ENCODE results near the gene CFAP410. TPM values are rescaled to one million over a fixed set of nuclear protein-coding genes. Genes with fewer than 3 reads are reported as not detected.

Gene CFAP410
- total and polyA plus RNA-seq, 2 of the 8 experiments (the other 6 are each of a cell fraction or from before 2014, with no cell fraction given): 10.6 to 12.0 TPM

DNA sequence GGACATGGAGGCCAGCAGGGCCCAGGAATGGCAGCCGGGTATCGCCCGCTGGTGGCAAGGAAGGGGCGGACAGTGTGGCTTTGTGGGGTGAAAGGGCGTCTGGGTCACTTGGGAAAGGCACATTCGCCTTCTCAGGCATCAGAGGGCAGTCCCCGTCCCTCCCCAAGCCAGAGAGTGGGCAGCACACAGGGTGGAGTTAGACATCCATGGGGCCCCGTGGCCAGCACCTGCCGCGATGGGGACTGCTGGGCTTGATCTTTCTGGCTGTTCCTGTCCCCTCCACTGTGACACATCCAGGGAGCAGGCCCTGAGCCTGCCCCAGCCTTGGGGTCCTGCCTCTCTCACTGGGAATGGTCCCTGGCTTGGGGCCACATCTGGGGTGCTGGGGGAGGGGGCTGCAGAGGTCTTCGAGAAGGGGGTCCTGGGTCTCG lies 10.2 kb upstream of the CFAP410 start:
- Histone ChIP-seq H3K27me3 (replicated peaks in 1 of 4; ENCODE audit: control insufficient read depth in 3 of 4, extremely low read depth in 1 of 4, insufficient read depth in 3 of 4, low read length in 3 of 4) (peaks cover 17 to 40% (median 28%) of the 10 kb centered on the region in 4 experiments; a peak in 6 of 7 replicates), H2BK20ac (ENCODE audit: low read length) (no peak overlapping the region), H3K9me3 (ENCODE audit: insufficient read depth in 2 of 2, low read depth in 1 of 2, low read length in 1 of 2) (no peaks in the 10 kb centered on the region), H3K79me2 (ENCODE audit: control insufficient read depth in 1 of 2, insufficient read depth in 2 of 2, low read length in 2 of 2) (no peaks in the 10 kb centered on the region), H2BK15ac (ENCODE audit: low read length) (no peak overlapping the region), H3K23me2 (ENCODE audit: low read depth, low read length) (no peaks in the 10 kb centered on the region; the same call in 1 of the 2 replicates), H4K5ac (ENCODE audit: insufficient read length, low read depth, low read length) (no peak overlapping the region), H3K4me2 (ENCODE audit: insufficient read depth in 1 of 2, low read depth in 2 of 2, low read length in 2 of 2) (peak overlapping the region in 1 of 2 experiments; percentile 63; a peak in 1 of 4 replicates), H3K27ac (ENCODE audit: low read depth, low read length) (no peak overlapping the region), H4K20me1 (replicated peaks in 1 of 2; ENCODE audit: control insufficient read depth in 1 of 2, insufficient read depth in 2 of 2, low read length in 2 of 2) (peaks cover 0 to 2% of the 10 kb centered on the region in 2 experiments), H2BK12ac (ENCODE audit: low read depth, low read length) (0 out of 2 replicates have a peak overlapping the region, but pooled peaks have one; percentile 50), H3K18ac (ENCODE audit: extremely low read depth, low read length) (no peak overlapping the region), H3K4me1 (replicated peaks in 1 of 4; ENCODE audit: control insufficient read depth in 3 of 4, insufficient read depth in 4 of 4, low read length in 3 of 4) (peaks cover 0 to 5% (median under 1%) of the 10 kb centered on the region in 4 experiments; a peak in 3 of 7 replicates), H3K14ac (ENCODE audit: insufficient read length) (no peak overlapping the region), H2AFZ (ENCODE audit: low read length) (no peak overlapping the region), H4K91ac (replicated peaks; ENCODE audit: insufficient read length, low read length) (no peak overlapping the region), H3K23ac (ENCODE audit: insufficient read length) (no peak overlapping the region), H4K8ac (ENCODE audit: extremely low read depth, insufficient read depth, low read length) (no peak overlapping the region; the same call in 1 of the 2 replicates), H3K79me1 (ENCODE audit: low read depth, low read length) (no peaks in the 10 kb centered on the region), H3K4me3 (ENCODE audit: extremely low read depth in 1 of 4, insufficient read depth in 2 of 4, low read depth in 3 of 4, low read length in 4 of 4) (peak overlapping the region in 1 of 4 experiments; percentile 51; a peak in 2 of 8 replicates), H3K9ac (replicated peaks in 1 of 4; ENCODE audit: extremely low read depth in 1 of 4, low read depth in 3 of 4, low read length in 3 of 4) (no peak overlapping the region), H3K36me3 (ENCODE audit: control insufficient read depth in 2 of 4, insufficient read depth in 4 of 4, low read length in 3 of 4) (no peaks in the 10 kb centered on the region), H2AK5ac (ENCODE audit: low read depth, low read length) (no peak overlapping the region), H3K4ac (replicated peaks; ENCODE audit: insufficient read length, low read depth, low read length) (no peak overlapping the region), H2BK120ac (replicated peaks; ENCODE audit: low read depth, low read length) (no peak overlapping the region), H2BK5ac (ENCODE audit: low read depth, low read length) (no peak overlapping the region), H3K56ac (replicated peaks; ENCODE audit: insufficient read length, low read depth, low read length) (no peak overlapping the region)
- 93% methylated on average over 10 of the region's 12 CpGs; no CpG with 5 or more reads in 1 of the 2 experiments for WGBS, 2 experiments (ENCODE audit: extremely low coverage in 1 of 2, insufficient coverage in 1 of 2, insufficient read length in 1 of 2, insufficient replicate concordance in 2 of 2, low coverage in 1 of 2, low lambda C conversion rate in 2 of 2, missing lambda C conversion rate in 1 of 2)
- DNase-seq (ENCODE audit: low read depth in 1 of 2, low spot score in 2 of 2) (no peak), FAIRE-seq (no peak)
- ChIA-PET POLR2A (ENCODE audit: partially characterized antibody) (no interaction called here), CTCF (ENCODE audit: partially characterized antibody) (no interaction called here)
- TF ChIP-seq MAFK (IDR thresholded peaks at IDR 0.05; ENCODE audit: low read depth, low read length) (no peak), EZH2 (IDR thresholded peaks at IDR 0.05; ENCODE audit: low read depth, low read length, severe bottlenecking) (no peak), JUN (IDR thresholded peaks at IDR 0.05; ENCODE audit: low read depth, low read length) (no peak), CTBP2 (IDR thresholded peaks at IDR 0.05; ENCODE audit: borderline replicate concordance, insufficient read depth, insufficient read length, low read length) (no peak), NRF1 (IDR thresholded peaks at IDR 0.05; ENCODE audit: low read depth, low read length) (no peak), YY1 (IDR thresholded peaks at IDR 0.05; ENCODE audit: low read depth, low read length) (no peak), SP4 (IDR thresholded peaks at IDR 0.05; ENCODE audit: low read length) (no peak), CHD2 (IDR thresholded peaks at IDR 0.05; ENCODE audit: low read length) (no peak), FOSL1 (IDR thresholded peaks at IDR 0.05; ENCODE audit: insufficient read depth, low read depth, low read length) (no peak), TCF12 (IDR thresholded peaks at IDR 0.05; ENCODE audit: low read depth, low read length) (no peak)
- TF ChIP-seq, protein P1, sequence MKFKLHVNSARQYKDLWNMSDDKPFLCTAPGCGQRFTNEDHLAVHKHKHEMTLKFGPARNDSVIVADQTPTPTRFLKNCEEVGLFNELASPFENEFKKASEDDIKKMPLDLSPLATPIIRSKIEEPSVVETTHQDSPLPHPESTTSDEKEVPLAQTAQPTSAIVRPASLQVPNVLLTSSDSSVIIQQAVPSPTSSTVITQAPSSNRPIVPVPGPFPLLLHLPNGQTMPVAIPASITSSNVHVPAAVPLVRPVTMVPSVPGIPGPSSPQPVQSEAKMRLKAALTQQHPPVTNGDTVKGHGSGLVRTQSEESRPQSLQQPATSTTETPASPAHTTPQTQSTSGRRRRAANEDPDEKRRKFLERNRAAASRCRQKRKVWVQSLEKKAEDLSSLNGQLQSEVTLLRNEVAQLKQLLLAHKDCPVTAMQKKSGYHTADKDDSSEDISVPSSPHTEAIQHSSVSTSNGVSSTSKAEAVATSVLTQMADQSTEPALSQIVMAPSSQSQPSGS (IDR thresholded peaks at IDR 0.05; ENCODE audit: low read length): no peak
- TF ChIP-seq, protein P2, sequence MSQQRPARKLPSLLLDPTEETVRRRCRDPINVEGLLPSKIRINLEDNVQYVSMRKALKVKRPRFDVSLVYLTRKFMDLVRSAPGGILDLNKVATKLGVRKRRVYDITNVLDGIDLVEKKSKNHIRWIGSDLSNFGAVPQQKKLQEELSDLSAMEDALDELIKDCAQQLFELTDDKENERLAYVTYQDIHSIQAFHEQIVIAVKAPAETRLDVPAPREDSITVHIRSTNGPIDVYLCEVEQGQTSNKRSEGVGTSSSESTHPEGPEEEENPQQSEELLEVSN (IDR thresholded peaks at IDR 0.05): no peak

All from H1 (cell line).